GM19023 (cell line): Measurements from ENCODE around the gene CAMK2G.

Experiments used
- ATAC-seq: cut with Tn5 transposase; IDR thresholded peaks from one replicate; pipeline ENCODE4 v1.9.1; 2021; ENCODE audit warnings: mild to moderate bottlenecking, moderate library complexity; ENCODE audit not compliant: unreplicated experiment

Gene CAMK2G

GRCh38 chr10:73779539-73780197 lies 94.7 kb downstream of the CAMK2G start:
- ATAC-seq: no peak

- ATAC-seq: no peak
Observed at GRCh38 chr10:73779018-73779417, 95.3 kb downstream of the CAMK2G start.

- ATAC-seq: no peak
Observed at GRCh38 chr10:73774637-73775036, 99.7 kb downstream of the CAMK2G start.

- peak; percentile 6 for ATAC-seq
Observed at GRCh38 chr10:73773152-73773879, 101.0 kb downstream of the CAMK2G start.

GRCh38 chr10:73772281-73773151 lies 101.8 kb downstream of the CAMK2G start:
- ATAC-seq: peak; percentile 68

- ATAC-seq: peak; percentile 5
Observed at GRCh38 chr10:73771722-73772280, 102.6 kb downstream of the CAMK2G start.

GRCh38 chr10:73769396-73769795 lies 105.0 kb downstream of the CAMK2G start:
- no peak for ATAC-seq

GRCh38 chr10:73768881-73769280 lies 105.5 kb downstream of the CAMK2G start:
- ATAC-seq: no peak

GRCh38 chr10:73765066-73765465 lies 109.3 kb downstream of the CAMK2G start:
- ATAC-seq: no peak

- no peak for ATAC-seq
Observed at GRCh38 chr10:73763343-73763742, 111.0 kb downstream of the CAMK2G start.

GRCh38 chr10:73762915-73763314 lies 111.4 kb downstream of the CAMK2G start:
- no peak for ATAC-seq
